Neural progenitor cell (in vitro differentiated cells): Measurements from ENCODE around the gene TAS2R30. TPM values are rescaled to one million over a fixed set of nuclear protein-coding genes. Genes with fewer than 3 reads are reported as not detected.

Experiments
- DNase-seq: peaks from one replicate; pipeline ENCODE4 v3.0.0-alpha.2; 2016; ENCODE audit warnings: low spot score
- H2AFZ ChIP-seq: fragments of 200-600 bp; sonication (generic); replicated peaks from 2 replicates; pipeline ENCODE4 v1.6.1; 2016; ENCODE audit warnings: antibody characterized with exemption
- H3F3A ChIP-seq: fragments of 200-600 bp; sonication (generic); 2 replicates; pipeline ENCODE4 v1.6.1; 2016; ENCODE audit warnings: antibody characterized with exemption, low read depth
- H3K27ac ChIP-seq: fragments of 200-600 bp; sonication (generic); 2 replicates; pipeline ENCODE4 v1.5.1; 2016; ENCODE audit warnings: mild to moderate bottlenecking
- H3K27me3 ChIP-seq: fragments of 200-600 bp; sonication (generic); 2 replicates; pipeline ENCODE4 v1.6.1; 2016; ENCODE audit warnings: mild to moderate bottlenecking, moderate library complexity
- H3K36me3 ChIP-seq: fragments of 200-600 bp; sonication (generic); 2 replicates; pipeline ENCODE4 v1.5.1; 2016
- H3K4me1 ChIP-seq: fragments of 200-600 bp; sonication (generic); 2 replicates; pipeline ENCODE4 v1.6.1; 2016; ENCODE audit warnings: mixed run types
- H3K4me2 ChIP-seq: fragments of 200-600 bp; sonication (generic); 2 replicates; pipeline ENCODE4 v1.6.1; 2016
- H3K4me3 ChIP-seq: fragments of 200-600 bp; sonication (generic); 2 replicates; pipeline ENCODE4 v1.5.1; 2016
- H3K79me2 ChIP-seq: fragments of 200-600 bp; sonication (generic); 2 replicates; pipeline ENCODE4 v1.6.1; 2016; ENCODE audit warnings: low read depth
- H3K9ac ChIP-seq: fragments of 200-600 bp; sonication (generic); 2 replicates; pipeline ENCODE4 v1.6.1; 2016
- H3K9me3 ChIP-seq: fragments of 200-600 bp; sonication (generic); 2 replicates; pipeline ENCODE4 v1.5.1; 2016; ENCODE audit warnings: low read depth
- H4K20me1 ChIP-seq: fragments of 200-600 bp; sonication (generic); 2 replicates; pipeline ENCODE4 v1.6.1; 2016; ENCODE audit warnings: low read depth
- H3K27ac Mint-ChIP-seq: 3 replicates; pipeline ENCODE4 v1.8.0; 2021; ENCODE audit warnings: mixed read lengths
- H3K27me3 Mint-ChIP-seq: 2 replicates; pipeline ENCODE4 v1.8.0; 2022; ENCODE audit warnings: low read depth, mild to moderate bottlenecking, inconsistent platforms, moderate library complexity, mixed read lengths; ENCODE audit not compliant: insufficient read depth
- H3K36me3 Mint-ChIP-seq: 3 replicates; pipeline ENCODE4 v1.8.0; 2021; ENCODE audit warnings: mixed read lengths
- H3K4me1 Mint-ChIP-seq: 3 replicates; pipeline ENCODE4 v1.8.0; 2021; ENCODE audit warnings: mixed read lengths
- H3K4me3 Mint-ChIP-seq: 3 replicates; pipeline ENCODE4 v1.8.0; 2021; ENCODE audit warnings: mild to moderate bottlenecking, moderate library complexity, mixed read lengths
- H3K9me3 Mint-ChIP-seq: 3 replicates; pipeline ENCODE4 v1.8.0; 2020; ENCODE audit warnings: mixed read lengths
- CTCF ChIP-seq: fragments of 200-600 bp; sonication (generic); IDR thresholded peaks from 2 replicates; pipeline ENCODE4 v1.5.1; 2017; ENCODE audit warnings: antibody characterized with exemption, mild to moderate bottlenecking
- EZH2 ChIP-seq: fragments of 200-600 bp; sonication (generic); IDR thresholded peaks from 2 replicates; pipeline ENCODE4 v1.6.1; 2017; ENCODE audit warnings: antibody characterized with exemption, mild to moderate bottlenecking, moderate library complexity
- EZH2phosphoT487 ChIP-seq: fragments of 200-600 bp; sonication (generic); IDR thresholded peaks from 2 replicates; pipeline ENCODE4 v1.6.1; 2017; ENCODE audit warnings: antibody characterized with exemption
- total RNA-seq: library from RNA; depleted of rRNA; stranded (reverse); fragments of >200 nt; gene quantifications from 2 replicates; pipeline ENCODE4 v1.2.3, GENCODE V29; 2015; ENCODE audit warnings: low replicate concordance

The TAS2R30 gene
- total RNA-seq, 1 donor from 2014 or later = 13.1 TPM

- H3K36me3 Mint-ChIP-seq = peaks cover 50% of the 10 kb centered on the region
- Histone ChIP-seq H4K20me1 (peaks cover 3% of the 10 kb centered on the region), H3K4me2 (no peak overlapping the region), H3K27me3 (no peaks in the 10 kb centered on the region), H3K9ac (no peak overlapping the region), H3K4me3 (no peak overlapping the region), H3K27ac (no peak overlapping the region), H3K79me2 (peaks cover 88% of the 10 kb centered on the region), H3K9me3 (peaks cover 8% of the 10 kb centered on the region), H3F3A (no peaks in the 10 kb centered on the region), H3K36me3 (peaks cover 30% of the 10 kb centered on the region), H3K4me1 (no peaks in the 10 kb centered on the region), H2AFZ (no peak overlapping the region)
- H3K9me3 Mint-ChIP-seq = peaks cover 60% of the 10 kb centered on the region
- DNase-seq = no peak
- H3K4me3 Mint-ChIP-seq = no peak overlapping the region
- H3K27me3 Mint-ChIP-seq = no peaks in the 10 kb centered on the region
- H3K4me1 Mint-ChIP-seq = no peaks in the 10 kb centered on the region
- H3K27ac Mint-ChIP-seq = no peak overlapping the region
- TF ChIP-seq EZH2 (no peak), CTCF (no peak), EZH2phosphoT487 (no peak)
Measured at GRCh38 chr12:11154400-11154925, 20.0 kb upstream of the TAS2R30 start.

GRCh38 chr12:11152725-11153124 lies 18.3 kb upstream of the TAS2R30 start:
- peaks cover 8% of the 10 kb centered on the region for H3K9me3 ChIP-seq
- no peaks in the 10 kb centered on the region for H3K4me1 ChIP-seq
- H3K27ac Mint-ChIP-seq = no peak overlapping the region
- no peak overlapping the region for H3K4me3 Mint-ChIP-seq
- TF ChIP-seq CTCF (no peak), EZH2phosphoT487 (no peak), EZH2 (no peak)
- no peak overlapping the region for H3K9ac ChIP-seq
- H3K4me2 ChIP-seq = no peak overlapping the region
- peaks cover 71% of the 10 kb centered on the region for H3K79me2 ChIP-seq
- no peaks in the 10 kb centered on the region for H3K27me3 Mint-ChIP-seq
- H3K27ac ChIP-seq = no peak overlapping the region
- H3K9me3 Mint-ChIP-seq = peaks cover 52% of the 10 kb centered on the region
- no peak overlapping the region for H3K4me3 ChIP-seq
- peaks cover 28% of the 10 kb centered on the region for H3K36me3 ChIP-seq
- H3K27me3 ChIP-seq = no peaks in the 10 kb centered on the region
- peaks cover 45% of the 10 kb centered on the region for H3K36me3 Mint-ChIP-seq
- no peak for DNase-seq
- H4K20me1 ChIP-seq = no peaks in the 10 kb centered on the region
- no peaks in the 10 kb centered on the region for H3F3A ChIP-seq
- no peak overlapping the region for H2AFZ ChIP-seq
- no peaks in the 10 kb centered on the region for H3K4me1 Mint-ChIP-seq

GRCh38 chr12:11150832-11151231 lies 16.4 kb upstream of the TAS2R30 start:
- Histone ChIP-seq H3K9me3 (peaks cover 3% of the 10 kb centered on the region), H3K27me3 (no peaks in the 10 kb centered on the region), H3K27ac (no peak overlapping the region), H4K20me1 (no peaks in the 10 kb centered on the region), H3K9ac (no peak overlapping the region), H3F3A (no peaks in the 10 kb centered on the region), H2AFZ (no peak overlapping the region), H3K4me1 (no peaks in the 10 kb centered on the region), H3K79me2 (peaks cover 70% of the 10 kb centered on the region), H3K36me3 (peaks cover 17% of the 10 kb centered on the region), H3K4me3 (no peak overlapping the region), H3K4me2 (no peak overlapping the region)
- Mint-ChIP-seq H3K4me1 (no peaks in the 10 kb centered on the region), H3K4me3 (no peak overlapping the region), H3K9me3 (peaks cover 53% of the 10 kb centered on the region), H3K27ac (no peak overlapping the region), H3K36me3 (peaks cover 43% of the 10 kb centered on the region), H3K27me3 (no peaks in the 10 kb centered on the region)
- DNase-seq = no peak
- TF ChIP-seq EZH2phosphoT487 = no peak
- no peak for TF ChIP-seq CTCF
- no peak for TF ChIP-seq EZH2
